IMR-90 (cell line): ENCODE results near the gene SIK3. TPM values are rescaled to one million over a fixed set of nuclear protein-coding genes. Genes with fewer than 3 reads are reported as not detected.

Experiments
- ATAC-seq: fragments of 200-7000 bp; cut with Tn5 transposase; 2 replicates; pipeline ENCODE4 v1.9.1; 2020; ENCODE audit warnings: low read depth, mild to moderate bottlenecking, moderate library complexity
- BruUV-seq: library from RNA; stranded (reverse); fragments of 400-500 nt; replicated peaks from 2 replicates; lab custom pipeline; 2021; lab: Mats Ljungman, UMichigan
- CTCF ChIA-PET: fragments of 300-600 bp; formaldehyde crosslinking; extraction: SDS; loops from one replicate; lab custom pipeline; 2021; ENCODE audit warnings: antibody characterized with exemption; lab: Yijun Ruan, JAX
- POLR2A ChIA-PET: fragments of 300-600 bp; sonication (Branson Sonifier 250); formaldehyde crosslinking; loops from one replicate; lab custom pipeline; 2022; ENCODE audit warnings: antibody characterized with exemption; ENCODE audit not compliant: unreplicated experiment; lab: Charles Lee
- DNase-seq: peaks from one replicate; pipeline ENCODE4 v3.0.0; 2013
- H2AFZ ChIP-seq: replicated peaks from 2 replicates; pipeline ENCODE3; 2013; ENCODE audit warnings: low read length, mild to moderate bottlenecking; ENCODE audit not compliant: poor library complexity
- H2AK5ac ChIP-seq: 2 replicates; pipeline ENCODE4 v1.6.1; 2013; ENCODE audit warnings: low read depth, low read length, inconsistent platforms
- H2AK9ac ChIP-seq: replicated peaks from 2 replicates; pipeline ENCODE3; 2013; ENCODE audit warnings: mild to moderate bottlenecking, low read depth, low read length, moderate library complexity; ENCODE audit not compliant: poor library complexity
- H2BK120ac ChIP-seq: 2 replicates; pipeline ENCODE4 v1.6.1; 2013; ENCODE audit warnings: low read depth, low read length, inconsistent platforms
- H2BK15ac ChIP-seq: 3 replicates; pipeline ENCODE4 v1.6.1; 2013; ENCODE audit warnings: low read depth, low read length, inconsistent platforms
- H2BK20ac ChIP-seq: 2 replicates; pipeline ENCODE4 v1.6.1; 2013; ENCODE audit warnings: low read depth, mild to moderate bottlenecking, inconsistent platforms, low read length, moderate library complexity
- H2BK5ac ChIP-seq: 2 replicates; pipeline ENCODE4 v1.6.1; 2013; ENCODE audit warnings: mild to moderate bottlenecking, low read depth, low read length, inconsistent platforms; ENCODE audit not compliant: poor library complexity, severe bottlenecking
- H3K14ac ChIP-seq: replicated peaks from 2 replicates; pipeline ENCODE4 v1.6.1; 2013; ENCODE audit warnings: low read depth, low read length, inconsistent platforms
- H3K18ac ChIP-seq: 2 replicates; pipeline ENCODE4 v1.6.1; 2013; ENCODE audit warnings: low read depth, low read length, control low read depth
- H3K23ac ChIP-seq: 2 replicates; pipeline ENCODE4 v1.6.1; 2013; ENCODE audit warnings: low read depth, low read length, inconsistent platforms
- H3K27ac ChIP-seq: 2 replicates; pipeline ENCODE4 v1.5.1; 2013; ENCODE audit warnings: mild to moderate bottlenecking, control low read depth, low read length; ENCODE audit not compliant: insufficient read depth
- H3K27me3 ChIP-seq: 2 replicates; pipeline ENCODE4 v1.6.1; 2013; ENCODE audit warnings: low read length; ENCODE audit not compliant: control insufficient read depth, insufficient read depth
- H3K36me3 ChIP-seq: 2 replicates; pipeline ENCODE4 v1.6.1; 2013; ENCODE audit warnings: low read length, mixed read lengths; ENCODE audit not compliant: control insufficient read depth, insufficient read depth
- H3K4ac ChIP-seq: 2 replicates; pipeline ENCODE4 v1.6.1; 2013; ENCODE audit warnings: low read depth, low read length, inconsistent platforms
- H3K4me1 ChIP-seq: 2 replicates; pipeline ENCODE4 v1.6.1; 2013; ENCODE audit warnings: low read length, mixed read lengths; ENCODE audit not compliant: control insufficient read depth, insufficient read depth
- H3K4me2 ChIP-seq: 2 replicates; pipeline ENCODE4 v1.6.1; 2013; ENCODE audit warnings: low read depth, mild to moderate bottlenecking, control low read depth, low read length, moderate library complexity
- H3K4me3 ChIP-seq: 2 replicates; pipeline ENCODE4 v1.5.1; 2013; ENCODE audit warnings: low read depth, mild to moderate bottlenecking, control low read depth, low read length, moderate library complexity; ENCODE audit not compliant: insufficient read depth
- H3K56ac ChIP-seq: 2 replicates; pipeline ENCODE4 v1.6.1; 2013; ENCODE audit warnings: low read length, inconsistent platforms; ENCODE audit not compliant: insufficient read depth; ENCODE audit errors: extremely low read depth
- H3K79me1 ChIP-seq, 2 experiments: 2 replicates each; pipeline ENCODE4 v1.6.1; 2013; ENCODE audit warnings: low read length in 2 of 2, inconsistent platforms in 1 of 2, low read depth in 1 of 2
- H3K9ac ChIP-seq: 2 replicates; pipeline ENCODE4 v1.6.1; 2013; ENCODE audit warnings: low read depth, low read length, control low read depth
- H3K9me1 ChIP-seq: 2 replicates; pipeline ENCODE4 v1.6.1; 2013; ENCODE audit warnings: low read length, inconsistent platforms; ENCODE audit not compliant: insufficient read depth
- H3K9me3 ChIP-seq: 2 replicates; pipeline ENCODE4 v1.6.1; 2013; ENCODE audit warnings: low read length; ENCODE audit not compliant: control insufficient read depth, insufficient read depth
- H4K20me1 ChIP-seq: 2 replicates; pipeline ENCODE4 v1.6.1; 2013; ENCODE audit warnings: low read length, inconsistent platforms; ENCODE audit not compliant: insufficient read depth
- H4K5ac ChIP-seq: 2 replicates; pipeline ENCODE4 v1.6.1; 2013; ENCODE audit warnings: mild to moderate bottlenecking, low read depth, low read length, control low read depth
- H4K8ac ChIP-seq, 2 experiments: 2 replicates each; pipeline ENCODE4 v1.6.1; 2013; ENCODE audit warnings: low read depth in 2 of 2, low read length in 2 of 2, control low read depth in 1 of 2, inconsistent platforms in 1 of 2
- H4K91ac ChIP-seq: 2 replicates; pipeline ENCODE4 v1.6.1; 2013; ENCODE audit warnings: low read depth, low read length, inconsistent platforms; ENCODE audit not compliant: insufficient read depth
- BHLHE40 ChIP-seq: fragments of 150-350 bp; IDR thresholded peaks from 2 replicates; pipeline ENCODE4 v1.6.1; 2016; ENCODE audit warnings: mild to moderate bottlenecking, low read depth, low read length
- CEBPB ChIP-seq: IDR thresholded peaks from 2 replicates; pipeline ENCODE4 v1.6.1; 2012; ENCODE audit warnings: low read depth, low read length, improper control_type of control experiment
- CHD1 ChIP-seq: IDR thresholded peaks from 2 replicates; pipeline ENCODE4 v1.6.1; 2012; ENCODE audit warnings: low read depth, low read length, improper control_type of control experiment
- FOS ChIP-seq: fragments of 150-350 bp; IDR thresholded peaks from 2 replicates; pipeline ENCODE4 v1.6.1; 2016; ENCODE audit warnings: low read depth, low read length
- MAFK ChIP-seq: IDR thresholded peaks from 2 replicates; pipeline ENCODE4 v1.6.1; 2012; ENCODE audit warnings: low read depth, low read length, improper control_type of control experiment
- MAZ ChIP-seq: IDR thresholded peaks from 2 replicates; pipeline ENCODE4 v1.6.1; 2012; ENCODE audit warnings: low read depth, mild to moderate bottlenecking, low read length, improper control_type of control experiment, moderate library complexity, borderline replicate concordance
- MXI1 ChIP-seq: IDR thresholded peaks from 2 replicates; pipeline ENCODE4 v1.6.1; 2012; ENCODE audit warnings: low read depth, mild to moderate bottlenecking, low read length, moderate library complexity, borderline replicate concordance
- NFE2L2 ChIP-seq: fragments of 150-350 bp; IDR thresholded peaks from 2 replicates; pipeline ENCODE4 v1.6.1; 2016; ENCODE audit warnings: low read depth, mild to moderate bottlenecking, low read length
- POLR2A ChIP-seq: IDR thresholded peaks from 2 replicates; pipeline ENCODE4 v1.6.1; 2012; ENCODE audit warnings: mild to moderate bottlenecking, low read depth, low read length
- RAD21 ChIP-seq: IDR thresholded peaks from 2 replicates; pipeline ENCODE4 v1.6.1; 2012; ENCODE audit warnings: low read length, improper control_type of control experiment
- RCOR1 ChIP-seq: IDR thresholded peaks from 2 replicates; pipeline ENCODE4 v1.6.1; 2012; ENCODE audit warnings: mild to moderate bottlenecking, low read length, improper control_type of control experiment; ENCODE audit not compliant: insufficient replicate concordance
- RFX5 ChIP-seq: IDR thresholded peaks from 2 replicates; pipeline ENCODE4 v1.8.0; 2012; ENCODE audit warnings: low read depth, mild to moderate bottlenecking, low read length, moderate library complexity
- SMC3 ChIP-seq: fragments of 150-350 bp; IDR thresholded peaks from 2 replicates; pipeline ENCODE4 v1.6.1; 2016; ENCODE audit warnings: low read depth, mild to moderate bottlenecking, antibody characterized with exemption, low read length, moderate library complexity
- WGBS, 2 experiments: methylation state at CpG; one replicate each; pipeline versions ENCODE4 v1.1.5 to v1.1.7; 2013; ENCODE audit warnings: missing lambda C conversion rate in 2 of 2; ENCODE audit not compliant: insufficient read length in 1 of 2; ENCODE audit errors: extremely low coverage in 2 of 2; 5-methylcytosine and 5-hydroxymethylcytosine counted together
- dilution Hi-C: fragments of 300-500 bp; cut with HindIII; formaldehyde crosslinking; loops from one replicate; pipeline ENCODE4 v1.14.3; 2018; ENCODE audit warnings: low sequenced_read_pairs; ENCODE audit not compliant: unreplicated experiment
- in situ Hi-C: fragments of 300-500 bp; cut with MboI; formaldehyde crosslinking; loops from 3 replicates; pipeline ENCODE4 v1.14.3; 2019; ENCODE audit warnings: low sequenced_read_pairs, inconsistent platforms, mixed read lengths
- intact Hi-C: fragments of 100-400 bp; cut with micrococcal nuclease; formaldehyde crosslinking; loops from 2 replicates; pipeline ENCODE4 v1.10.0; 2022
- polyA plus RNA-seq, 3 experiments: library from polyadenylated mRNA; depleted of rRNA; stranded (reverse); fragments of >200 nt; gene quantifications; 2 replicates each; pipeline ENCODE4 v1.2.3, GENCODE V29; 2012; ENCODE audit warnings: low replicate concordance in 1 of 3
- total RNA-seq: library from RNA; depleted of rRNA; stranded (reverse); fragments of >200 nt; gene quantifications from 2 replicates; pipeline ENCODE4 v1.2.3, GENCODE V29; 2012
- TF ChIP-seq, protein P1 (sequence below): fragments of 150-350 bp; IDR thresholded peaks from 2 replicates; pipeline ENCODE4 v1.6.1; 2016; ENCODE audit warnings: low read depth, mild to moderate bottlenecking, low read length, moderate library complexity, borderline replicate concordance
- TF ChIP-seq, protein P2 (sequence below): conservative IDR thresholded peaks from 2 replicates; pipeline ENCODE4 v1.5.1; 2012; ENCODE audit warnings: mild to moderate bottlenecking, low read depth, low read length, improper control_type of control experiment
- TF ChIP-seq, protein P3 (sequence below): fragments of 150-350 bp; IDR thresholded peaks from 2 replicates; pipeline ENCODE4 v1.6.1; 2017; ENCODE audit warnings: mild to moderate bottlenecking, antibody characterized with exemption, low read length, low read depth

Gene SIK3
- total and polyA plus RNA-seq, 2 of the 4 experiments (the other 2 are of a cell fraction) = 8.2 to 9.1 TPM

DNA sequence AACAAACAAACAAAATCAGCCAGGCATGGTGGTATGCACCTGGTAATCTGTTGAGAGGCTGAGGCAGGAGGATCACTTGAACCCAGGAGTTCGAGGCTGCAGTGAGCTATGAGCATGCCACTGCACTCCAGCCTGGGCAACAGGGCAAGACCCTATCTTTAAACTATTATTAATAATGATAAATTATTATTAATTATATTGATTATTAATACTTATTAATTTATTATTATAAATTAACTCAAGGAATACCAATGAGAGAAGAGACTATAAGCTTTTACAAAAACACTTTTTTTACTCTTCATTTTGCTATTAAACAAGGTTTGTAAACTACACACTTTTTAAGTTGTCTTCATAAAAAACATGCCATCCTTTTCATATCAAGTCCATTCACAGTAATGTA lies 163.1 kb downstream of the SIK3 start:
- H3K9ac ChIP-seq = no peak overlapping the region
- CTCF ChIA-PET = no interaction called here
- no peak overlapping the region for H2AFZ ChIP-seq
- H3K4ac ChIP-seq = no peak overlapping the region
- no peak overlapping the region for H2BK20ac ChIP-seq
- intact Hi-C loops = no loop called here
- dilution Hi-C loops = no loop called here
- H2AK5ac ChIP-seq = no peak overlapping the region
- peaks cover 6 to 10% of the 10 kb centered on the region in 2 experiments; a peak in 3 of 4 replicates for H3K79me1 ChIP-seq
- H4K20me1 ChIP-seq = no peaks in the 10 kb centered on the region; the same call in 1 of the 2 replicates
- H4K5ac ChIP-seq = no peak overlapping the region
- no peak for DNase-seq
- H3K23ac ChIP-seq = no peak overlapping the region
- H3K4me2 ChIP-seq = no peak overlapping the region
- no TSS peak for BruUV-seq
- H2BK15ac ChIP-seq = no peak overlapping the region
- H3K14ac ChIP-seq = no peak overlapping the region
- POLR2A ChIA-PET = interaction anchor here (0.5 kb wide), 1 partner anchor 19 kb away, joined by 7 read pairs; no protein-coding TSS in a partner anchor
- no peaks in the 10 kb centered on the region for H3K36me3 ChIP-seq
- H2AK9ac ChIP-seq = no peak overlapping the region
- H3K18ac ChIP-seq = no peak overlapping the region
- no peak overlapping the region for H4K91ac ChIP-seq
- peaks cover 8% of the 10 kb centered on the region for H3K4me1 ChIP-seq
- no peak overlapping the region for H2BK5ac ChIP-seq
- TF ChIP-seq FOS (no peak), RCOR1 (no peak), CHD1 (no peak), MAZ (no peak), POLR2A (no peak), CEBPB (no peak), RAD21 (no peak), NFE2L2 (no peak), RFX5 (no peak), MXI1 (no peak), MAFK (no peak), SMC3 (no peak), BHLHE40 (no peak)
- TF ChIP-seq, protein P1, sequence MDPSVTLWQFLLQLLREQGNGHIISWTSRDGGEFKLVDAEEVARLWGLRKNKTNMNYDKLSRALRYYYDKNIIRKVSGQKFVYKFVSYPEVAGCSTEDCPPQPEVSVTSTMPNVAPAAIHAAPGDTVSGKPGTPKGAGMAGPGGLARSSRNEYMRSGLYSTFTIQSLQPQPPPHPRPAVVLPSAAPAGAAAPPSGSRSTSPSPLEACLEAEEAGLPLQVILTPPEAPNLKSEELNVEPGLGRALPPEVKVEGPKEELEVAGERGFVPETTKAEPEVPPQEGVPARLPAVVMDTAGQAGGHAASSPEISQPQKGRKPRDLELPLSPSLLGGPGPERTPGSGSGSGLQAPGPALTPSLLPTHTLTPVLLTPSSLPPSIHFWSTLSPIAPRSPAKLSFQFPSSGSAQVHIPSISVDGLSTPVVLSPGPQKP = no peak
- TF ChIP-seq, protein P2, sequence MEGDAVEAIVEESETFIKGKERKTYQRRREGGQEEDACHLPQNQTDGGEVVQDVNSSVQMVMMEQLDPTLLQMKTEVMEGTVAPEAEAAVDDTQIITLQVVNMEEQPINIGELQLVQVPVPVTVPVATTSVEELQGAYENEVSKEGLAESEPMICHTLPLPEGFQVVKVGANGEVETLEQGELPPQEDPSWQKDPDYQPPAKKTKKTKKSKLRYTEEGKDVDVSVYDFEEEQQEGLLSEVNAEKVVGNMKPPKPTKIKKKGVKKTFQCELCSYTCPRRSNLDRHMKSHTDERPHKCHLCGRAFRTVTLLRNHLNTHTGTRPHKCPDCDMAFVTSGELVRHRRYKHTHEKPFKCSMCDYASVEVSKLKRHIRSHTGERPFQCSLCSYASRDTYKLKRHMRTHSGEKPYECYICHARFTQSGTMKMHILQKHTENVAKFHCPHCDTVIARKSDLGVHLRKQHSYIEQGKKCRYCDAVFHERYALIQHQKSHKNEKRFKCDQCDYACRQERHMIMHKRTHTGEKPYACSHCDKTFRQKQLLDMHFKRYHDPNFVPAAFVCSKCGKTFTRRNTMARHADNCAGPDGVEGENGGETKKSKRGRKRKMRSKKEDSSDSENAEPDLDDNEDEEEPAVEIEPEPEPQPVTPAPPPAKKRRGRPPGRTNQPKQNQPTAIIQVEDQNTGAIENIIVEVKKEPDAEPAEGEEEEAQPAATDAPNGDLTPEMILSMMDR = no peak
- TF ChIP-seq, protein P3, sequence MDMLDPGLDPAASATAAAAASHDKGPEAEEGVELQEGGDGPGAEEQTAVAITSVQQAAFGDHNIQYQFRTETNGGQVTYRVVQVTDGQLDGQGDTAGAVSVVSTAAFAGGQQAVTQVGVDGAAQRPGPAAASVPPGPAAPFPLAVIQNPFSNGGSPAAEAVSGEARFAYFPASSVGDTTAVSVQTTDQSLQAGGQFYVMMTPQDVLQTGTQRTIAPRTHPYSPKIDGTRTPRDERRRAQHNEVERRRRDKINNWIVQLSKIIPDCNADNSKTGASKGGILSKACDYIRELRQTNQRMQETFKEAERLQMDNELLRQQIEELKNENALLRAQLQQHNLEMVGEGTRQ = no peak
- no peaks in the 10 kb centered on the region for H3K9me3 ChIP-seq
- no peaks in the 10 kb centered on the region; the same call in 1 of the 2 replicates for H3K9me1 ChIP-seq
- H3K56ac ChIP-seq = no peak overlapping the region
- no peak overlapping the region for H3K27ac ChIP-seq
- no peak overlapping the region for H2BK120ac ChIP-seq
- no peaks in the 10 kb centered on the region for H3K27me3 ChIP-seq
- no peak for ATAC-seq
- no peak overlapping the region for H4K8ac ChIP-seq
- in situ Hi-C loops = no loop called here
- WGBS, 2 experiments = no CpG with 5 or more reads among the region's 1 CpG
- no peak overlapping the region for H3K4me3 ChIP-seq
